ENCODE data around the gene DLG2. TPM values are rescaled to one million over a fixed set of nuclear protein-coding genes. Genes with fewer than 3 reads are reported as not detected.
"Not testable (repeated sequence)": the region's sequence is repeated elsewhere in the genome, so short reads cannot be mapped to it uniquely, and the experiment has no call there.

The DLG2 gene
- total RNA-seq, 4 donors from 2014 or later: 11.0 to 34.2 (median 19.8) TPM

DNA sequence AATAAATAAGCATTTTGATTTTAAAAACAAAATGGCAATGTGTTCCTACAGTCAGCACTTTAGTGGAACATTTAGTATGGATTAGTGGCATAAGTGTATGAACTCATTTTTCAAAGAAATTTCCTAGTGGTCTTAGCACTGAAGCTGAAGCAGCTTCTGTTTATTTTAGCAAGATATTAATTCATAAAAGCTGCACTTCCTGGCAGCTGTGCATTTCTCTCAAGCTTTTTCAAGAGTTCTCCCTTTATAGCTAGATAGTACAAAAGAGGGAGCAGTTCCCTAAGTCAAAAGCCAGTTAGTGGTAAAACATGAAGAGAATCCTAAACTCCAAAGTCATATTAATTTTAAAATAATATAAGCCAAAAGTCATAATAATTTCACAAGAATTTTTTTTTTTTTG lies 1304.9 kb downstream of the DLG2 start:
- Histone ChIP-seq H3K4me3 (no peak overlapping the region), H3K27ac (no peak overlapping the region), H3K4me1 (no peaks in the 10 kb centered on the region), H3K9me3 (no peaks in the 10 kb centered on the region), H3K36me3 (no peaks in the 10 kb centered on the region), H3K27me3 (no peaks in the 10 kb centered on the region)
- no peak for TF ChIP-seq CTCF (IDR thresholded peaks at IDR 0.05)
- TF ChIP-seq POLR2A (IDR thresholded peaks at IDR 0.05): no peak
- TF ChIP-seq POLR2AphosphoS5 (IDR thresholded peaks at IDR 0.05): no peak
- TF ChIP-seq EP300 (IDR thresholded peaks at IDR 0.05): no peak
- no peak for ATAC-seq

- no peaks in the 10 kb centered on the region for H3K27me3 ChIP-seq
- no peaks in the 10 kb centered on the region for H3K9me3 ChIP-seq
- no peak overlapping the region for H3K4me3 ChIP-seq
- peaks cover 0 to 2% (median 0%) of the 10 kb centered on the region in 3 donors for H3K4me1 ChIP-seq
- 88 to 92% methylated on average over 2 of the region's 2 CpGs for WGBS, 2 donors (ENCODE audit: low coverage in 1 of 2)
- TF ChIP-seq CTCF (IDR thresholded peaks at IDR 0.05) (no peak), POLR2AphosphoS5 (IDR thresholded peaks at IDR 0.05) (no peak), POLR2A (IDR thresholded peaks at IDR 0.05) (no peak), EP300 (IDR thresholded peaks at IDR 0.05) (no peak)
- H3K36me3 ChIP-seq: no peaks in the 10 kb centered on the region
- no peak overlapping the region for H3K27ac ChIP-seq
- no peak for ATAC-seq
These were observed 1307.3 kb downstream of the DLG2 start for GRCh38 chr11:84319863-84320262.

DNA sequence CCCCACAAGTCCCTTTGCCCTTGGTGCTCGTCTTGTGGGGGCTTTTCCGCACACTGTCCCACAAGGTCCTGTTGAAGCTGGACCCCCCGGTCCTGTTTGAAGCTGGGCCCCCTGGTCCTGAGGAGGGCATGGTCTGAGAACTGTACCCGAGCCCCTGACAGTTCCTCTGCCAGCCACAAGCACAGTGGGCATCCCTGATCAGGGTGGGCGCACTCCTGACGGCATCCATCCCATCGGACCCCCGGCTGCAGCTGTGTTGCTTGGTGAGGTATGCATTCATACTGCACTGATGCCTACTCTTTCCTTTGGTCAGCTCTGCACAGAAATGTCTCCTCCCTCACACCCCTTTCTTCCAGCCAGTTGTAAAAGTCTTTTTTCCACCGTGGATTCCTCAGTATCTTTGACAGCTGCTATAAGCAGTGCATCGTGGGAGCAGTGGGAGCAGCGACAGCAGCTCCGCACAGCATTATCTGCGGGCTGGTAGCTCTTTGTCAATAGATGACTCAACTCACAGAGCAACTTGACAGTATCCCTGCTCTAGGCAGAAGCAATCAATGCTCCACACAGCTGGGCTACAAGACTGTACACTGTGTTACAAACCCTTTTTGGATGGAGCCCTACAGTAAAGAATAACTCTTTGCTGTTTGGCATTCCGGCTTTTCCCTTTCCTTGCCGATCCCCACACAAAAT lies 1310.1 kb downstream of the DLG2 start:
- H3K9me3 ChIP-seq: no peaks in the 10 kb centered on the region
- 40 to 48% methylated on average over 3 to 8 of the region's 15 CpGs for WGBS, 2 donors (ENCODE audit: low coverage in 1 of 2)
- H3K4me3 ChIP-seq: peak overlapping the region; percentile 10 to 41
- H3K36me3 ChIP-seq: no peaks in the 10 kb centered on the region
- peaks cover 0 to 10% (median 0%) of the 10 kb centered on the region in 3 donors for H3K4me1 ChIP-seq
- no peaks in the 10 kb centered on the region for H3K27me3 ChIP-seq
- no peak for TF ChIP-seq CTCF (IDR thresholded peaks at IDR 0.05)
- TF ChIP-seq EP300 (IDR thresholded peaks at IDR 0.05): no peak
- TF ChIP-seq POLR2AphosphoS5 (IDR thresholded peaks at IDR 0.05): no peak
- TF ChIP-seq POLR2A (IDR thresholded peaks at IDR 0.05): no peak
- ATAC-seq: peak; percentile 60
- H3K27ac ChIP-seq: peak overlapping the region in 1 of 4 donors; percentile 17

DNA sequence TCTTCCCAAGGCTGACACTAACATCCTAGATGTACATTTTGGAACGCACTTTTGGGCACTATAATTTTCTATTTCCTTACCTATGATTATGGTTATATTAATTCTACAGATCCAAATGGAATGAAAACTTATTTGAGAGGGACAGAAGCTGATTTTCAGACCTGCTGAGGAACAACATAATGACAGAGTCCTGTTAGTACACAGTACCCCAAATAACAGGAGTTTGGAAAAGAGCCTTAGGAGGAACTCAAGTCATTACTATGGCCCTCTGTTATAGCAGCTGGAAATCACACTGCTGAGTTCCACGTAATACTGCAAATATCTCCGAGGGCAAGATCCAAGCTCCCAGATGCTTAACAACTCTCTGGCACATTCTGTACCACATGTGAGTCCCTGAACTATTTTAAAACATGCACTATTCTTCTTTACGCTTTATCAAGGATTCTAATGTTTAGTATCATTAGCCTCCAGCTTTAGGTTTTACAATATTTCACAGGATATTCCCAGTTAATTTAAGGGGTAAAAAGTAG lies 1313.2 kb downstream of the DLG2 start:
- Histone ChIP-seq H3K4me3 (no peak overlapping the region), H3K36me3 (no peaks in the 10 kb centered on the region), H3K27me3 (no peaks in the 10 kb centered on the region), H3K27ac (peak overlapping the region in 3 of 4 donors; percentile 43 to 66 (median 47)), H3K9me3 (no peaks in the 10 kb centered on the region), H3K4me1 (peaks cover 0 to 10% (median 0%) of the 10 kb centered on the region in 3 donors)
- peak; percentile 60 for ATAC-seq
- 37 to 47% methylated on average over 4 of the region's 4 CpGs for WGBS, 2 donors (ENCODE audit: low coverage in 1 of 2)
- TF ChIP-seq POLR2AphosphoS5 (IDR thresholded peaks at IDR 0.05): peak; percentile 69
- no peak for TF ChIP-seq EP300 (IDR thresholded peaks at IDR 0.05)

DNA sequence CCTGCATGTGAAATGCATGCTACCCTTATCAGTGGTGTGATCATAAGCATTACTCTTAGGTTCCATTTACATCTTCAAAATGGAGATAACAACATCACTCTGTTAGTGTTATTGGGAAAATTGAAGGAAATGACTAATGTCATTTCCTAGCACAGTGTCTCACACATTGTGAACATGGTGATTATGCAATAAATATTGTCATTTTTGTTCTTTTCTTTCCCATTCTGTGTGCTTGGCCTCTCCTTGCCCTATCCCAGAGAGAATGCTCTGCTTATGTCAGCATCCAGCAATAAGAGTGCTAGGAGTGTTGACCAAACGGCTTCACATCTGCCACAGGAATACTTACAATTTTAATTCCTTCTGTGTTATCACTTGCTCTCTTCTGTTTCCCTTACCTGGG lies 1316.9 kb downstream of the DLG2 start:
- WGBS, 2 donors (ENCODE audit: low coverage in 1 of 2): 58 to 67% methylated on average over 1 of the region's 1 CpG
- Histone ChIP-seq H3K36me3 (no peaks in the 10 kb centered on the region), H3K27ac (no peak overlapping the region), H3K4me1 (peaks cover 0 to 10% (median 0%) of the 10 kb centered on the region in 3 donors), H3K9me3 (no peaks in the 10 kb centered on the region), H3K4me3 (no peak overlapping the region), H3K27me3 (no peaks in the 10 kb centered on the region)
- ATAC-seq: no peak
- no peak for TF ChIP-seq POLR2AphosphoS5 (IDR thresholded peaks at IDR 0.05)
- no peak for TF ChIP-seq CTCF (IDR thresholded peaks at IDR 0.05)
- TF ChIP-seq POLR2A (IDR thresholded peaks at IDR 0.05): no peak
- no peak for TF ChIP-seq EP300 (IDR thresholded peaks at IDR 0.05)

- H3K9me3 ChIP-seq, H3K27me3 ChIP-seq, H3K4me1 ChIP-seq, H3K4me3 ChIP-seq, H3K36me3 ChIP-seq, ATAC-seq, H3K27ac ChIP-seq: not testable (repeated sequence)
- WGBS, 2 donors (ENCODE audit: low coverage in 1 of 2): no CpG with 5 or more reads among the region's 33 CpGs
These were observed 1318.7 kb downstream of the DLG2 start for GRCh38 chr11:84308491-84308890.
